HG03103 (cell line): ENCODE data around the gene SCN4B.

ENCODE experiments used
- ATAC-seq: cut with Tn5 transposase; IDR thresholded peaks from one replicate; pipeline ENCODE4 v1.9.1; 2021; ENCODE audit warnings: low read depth; ENCODE audit not compliant: unreplicated experiment

SCN4B gene

GRCh38 chr11:118106789-118107335, 45.8 kb downstream of the SCN4B start:
- no peak for ATAC-seq

GRCh38 chr11:118105657-118106305, 46.8 kb downstream of the SCN4B start:
- ATAC-seq: no peak

DNA sequence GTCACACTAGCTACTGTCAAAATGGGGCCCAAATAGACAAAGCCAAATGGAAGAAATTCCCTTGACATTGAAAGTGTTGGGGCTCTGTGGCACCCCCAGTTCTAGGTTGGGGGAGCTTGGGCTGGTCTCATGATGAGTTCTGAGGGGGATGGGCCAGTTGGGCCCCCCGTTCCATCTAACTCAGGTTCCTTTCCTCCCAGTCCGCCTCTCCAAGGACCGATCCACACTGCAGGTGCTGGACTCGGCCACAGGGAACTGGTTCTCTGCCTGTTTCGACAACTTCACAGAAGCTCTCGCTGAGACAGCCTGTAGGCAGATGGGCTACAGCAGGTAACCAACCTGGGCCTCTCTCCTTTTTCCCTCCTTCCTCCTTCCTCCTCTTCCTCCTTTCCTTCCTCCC, 48.1 kb downstream of the SCN4B start:
- no peak for ATAC-seq

- ATAC-seq: no peak
Observed at GRCh38 chr11:118102721-118103261, 49.8 kb downstream of the SCN4B start.

GRCh38 chr11:118100691-118101232, 51.9 kb downstream of the SCN4B start:
- ATAC-seq: no peak

- ATAC-seq: no peak
Observed at GRCh38 chr11:118099838-118100556, 52.6 kb downstream of the SCN4B start.

- ATAC-seq: no peak
Observed at GRCh38 chr11:118098996-118099837, 53.4 kb downstream of the SCN4B start.

- ATAC-seq: no peak
Observed at GRCh38 chr11:118095967-118096367, 56.7 kb downstream of the SCN4B start.

DNA sequence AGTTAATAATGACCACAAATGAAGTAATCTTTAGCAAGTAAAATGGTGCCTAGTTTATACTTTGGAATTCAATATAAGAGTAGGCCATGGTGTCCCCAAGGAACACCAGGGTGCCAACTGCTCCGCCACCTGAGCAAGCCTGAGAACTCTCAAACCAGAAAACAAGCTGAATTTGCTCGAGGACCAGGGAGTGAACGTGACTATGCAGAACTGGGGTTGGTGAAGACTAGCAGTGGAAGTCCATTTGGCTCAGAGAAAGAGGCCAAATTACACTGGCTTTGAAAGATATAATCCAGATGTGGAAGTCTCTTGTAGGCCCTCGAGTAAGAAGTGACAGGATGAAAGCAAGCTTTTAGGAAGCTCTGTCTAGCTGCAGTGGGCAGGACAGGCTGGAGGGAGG, 57.1 kb downstream of the SCN4B start:
- no peak for ATAC-seq

- no peak for ATAC-seq
Observed at GRCh38 chr11:118092907-118093571, 59.6 kb downstream of the SCN4B start.

DNA sequence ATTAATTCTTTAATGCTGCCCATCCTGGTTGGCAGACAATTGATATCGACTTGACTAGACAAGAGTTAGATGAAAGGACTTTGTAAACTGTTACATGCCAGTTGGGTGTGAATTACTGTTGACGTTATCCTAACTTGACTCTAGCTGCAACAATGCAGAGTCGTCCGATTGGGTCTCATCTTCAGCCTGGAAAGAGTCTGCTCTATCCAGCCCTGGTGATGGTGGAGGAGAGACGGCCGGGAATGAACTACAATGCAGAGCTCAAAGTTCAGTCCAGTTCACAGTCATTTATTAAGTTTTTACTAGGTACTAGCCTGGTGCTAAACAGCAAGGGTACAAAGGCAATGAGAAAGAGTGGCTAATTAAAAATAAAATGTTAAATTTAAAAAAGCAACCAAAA, 60.9 kb downstream of the SCN4B start:
- no peak for ATAC-seq

GRCh38 chr11:118090545-118091162, 62.0 kb downstream of the SCN4B start:
- no peak for ATAC-seq

- no peak for ATAC-seq
Observed at GRCh38 chr11:118088531-118088930, 64.1 kb downstream of the SCN4B start.

- ATAC-seq: no peak
Observed at GRCh38 chr11:118087931-118088330, 64.7 kb downstream of the SCN4B start.

- ATAC-seq: no peak
Observed at GRCh38 chr11:118086913-118087768, 65.5 kb downstream of the SCN4B start, which contains the start of gene SMIM35. Gene SMIM35, minus strand, starts transcription at chr11:118086963. Its CDS starts 206 bp downstream, at chr11:118086757.

DNA sequence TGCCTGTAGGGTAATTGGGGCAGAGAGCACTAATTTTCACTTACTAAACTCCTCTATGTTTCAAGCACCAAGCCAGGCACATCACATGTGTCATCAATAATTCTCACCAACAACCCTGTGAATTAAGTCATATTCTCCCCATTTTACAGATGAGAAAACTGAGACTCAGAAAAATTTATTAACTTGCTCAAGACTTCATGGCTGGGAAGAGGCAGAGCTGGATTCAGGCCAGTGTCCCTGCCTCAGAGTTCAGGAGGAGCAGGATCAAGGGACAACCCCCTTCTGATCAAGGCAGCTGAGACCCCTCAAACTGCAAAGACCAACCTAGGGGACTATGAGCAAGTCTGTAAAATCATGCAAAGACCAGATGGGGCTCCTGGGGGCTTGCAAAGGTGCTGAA, 68.0 kb downstream of the SCN4B start:
- no peak for ATAC-seq

DNA sequence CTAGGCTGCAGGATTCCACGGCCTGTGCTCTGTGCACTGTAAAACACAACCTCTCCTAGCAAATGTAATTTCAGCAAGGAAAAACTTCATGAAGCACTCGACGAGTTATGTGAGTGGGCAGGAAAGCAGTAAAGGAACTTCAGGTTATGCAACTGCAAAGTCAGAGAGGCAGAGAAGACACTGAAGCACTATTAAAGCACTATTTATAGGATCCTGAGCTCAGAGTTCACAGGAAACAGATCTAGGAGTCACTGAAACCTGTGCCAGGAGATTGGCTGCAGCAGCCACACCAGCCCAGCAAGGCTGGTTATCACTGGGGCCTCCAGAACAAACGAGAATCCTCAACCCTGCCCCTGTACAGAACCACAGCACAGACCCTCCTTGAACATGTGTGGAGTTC, 68.4 kb downstream of the SCN4B start:
- ATAC-seq: no peak
